Psoas muscle (tissue), 8 donors: ENCODE data around the gene SH3GL2. TPM values are rescaled to one million over a fixed set of nuclear protein-coding genes. Genes with fewer than 3 reads are reported as not detected.

Experiments
- ATAC-seq, 4 donors: fragments of 200-7000 bp; cut with Tn5 transposase; one replicate each; pipeline ENCODE4 v1.9.1; 2020; ENCODE audit warnings: moderate library complexity in 3 of 4, mild to moderate bottlenecking in 2 of 4
- DNase-seq, 2 donors: peaks; one replicate each; pipeline ENCODE4 v3.0.0-alpha.2; 2020
- H3K27ac ChIP-seq: fragments of 200-600 bp; one replicate; pipeline ENCODE4 v1.8.0; 2022
- H3K27me3 ChIP-seq, 3 donors: fragments of 200-600 bp in 1 of 3; one replicate each; pipeline versions ENCODE4 v1.6.1 to v1.8.0; 2013 to 2022; ENCODE audit warnings: low read length in 2 of 3, mild to moderate bottlenecking in 2 of 3, moderate library complexity in 1 of 3; ENCODE audit not compliant: insufficient read depth in 3 of 3
- H3K36me3 ChIP-seq, 2 donors: fragments of 200-600 bp in 1 of 2; one replicate each; pipeline versions ENCODE4 v1.6.1 to v1.8.0; 2013 to 2022; ENCODE audit warnings: low read depth in 1 of 2, mild to moderate bottlenecking in 1 of 2, moderate library complexity in 1 of 2; ENCODE audit not compliant: insufficient read depth in 1 of 2
- H3K4me1 ChIP-seq: fragments of 200-600 bp; one replicate; pipeline ENCODE4 v1.8.0; 2022
- H3K4me3 ChIP-seq: fragments of 200-600 bp; one replicate; pipeline ENCODE4 v1.8.0; 2022; ENCODE audit warnings: mild to moderate bottlenecking
- H3K9me3 ChIP-seq: fragments of 200-600 bp; one replicate; pipeline ENCODE4 v1.8.0; 2022
- WGBS, 3 donors: extraction: QIAGEN DNeasy Blood & Tissue Kit; methylation state at CpG; one replicate each; pipeline versions ENCODE4 v1.1.6 to v1.1.7; 2013; 5-methylcytosine and 5-hydroxymethylcytosine counted together
- intact Hi-C, 2 donors: fragments of 100-400 bp; cut with DNase I; formaldehyde crosslinking; loops; one replicate each; pipeline versions ENCODE4 v1.11.0 to v1.14.2; 2022
- polyA plus RNA-seq, 3 donors: library from polyadenylated mRNA; stranded (reverse); fragments of 200-250 nt; gene quantifications; one replicate each; pipeline ENCODE4 v1.2.3, GENCODE V29; 2013
- total RNA-seq, 4 donors: library from RNA; stranded (reverse); fragmentation: NEBNext Ultra II Directional in 2 of 4; extraction: Animal tissue kit (Norgen Biotek cat#: 25700) in 2 of 4; gene quantifications; one replicate each; pipeline versions ENCODE4 v1.2.1 to v1.2.4, GENCODE V29; 2021 to 2023
- TF ChIP-seq, protein P1 (sequence below): fragments of 200-600 bp; IDR thresholded peaks from one replicate; pipeline ENCODE4 v1.8.0; 2022; ENCODE audit warnings: antibody characterized with exemption
- donor health status: healthy with polysubstance abuse.
- donor health status: DM: no; HTN: no; CAD: no; lungs with moderate emphysema.
- donor health status: Bipolar disorder and iron deficiency.
- donor health status: healthy.
- donor health status: DM: yes; HTN: yes; CAD: no.
- donor health status: DM: no; HTN: no; CAD: no.
- donor health status: DM: no; HTN: no; CAD: no.
- donor health status: DM: yes; HTN: yes; CAD: no.

The SH3GL2 gene
- total and polyA plus RNA-seq, 7 donors: 0.08 TPM; not detected in 6

DNA sequence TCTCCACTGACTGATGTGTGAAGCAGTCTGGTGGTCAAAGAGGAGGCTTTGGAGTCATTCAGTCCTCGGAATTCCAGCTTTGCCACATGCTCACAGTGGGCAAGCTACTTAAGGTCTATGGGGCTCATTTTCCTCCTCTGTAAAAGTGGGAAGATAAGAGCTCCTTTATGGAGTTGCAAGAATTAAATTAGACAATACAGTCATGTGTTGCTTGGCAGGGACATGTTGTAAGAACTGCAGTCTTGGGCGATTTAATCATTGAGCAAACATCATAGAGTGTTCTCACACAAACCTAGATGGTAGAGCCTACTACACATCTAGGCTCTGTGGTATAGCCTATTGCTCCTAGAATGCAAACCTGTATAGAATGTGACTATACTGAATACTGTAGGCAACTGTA, 253.9 kb downstream of the SH3GL2 start:
- 45 to 47% (median 46%) methylated on average over 2 of the region's 2 CpGs for WGBS, 3 donors
- intact Hi-C loops: no loop called here
- no peak for ATAC-seq
- no peaks in the 10 kb centered on the region for H3K27me3 ChIP-seq
- no peak for DNase-seq
- no peaks in the 10 kb centered on the region for H3K36me3 ChIP-seq
- H3K4me3 ChIP-seq: no peak overlapping the region
- H3K4me1 ChIP-seq: no peaks in the 10 kb centered on the region
- no peaks in the 10 kb centered on the region for H3K9me3 ChIP-seq
- TF ChIP-seq, protein P1, sequence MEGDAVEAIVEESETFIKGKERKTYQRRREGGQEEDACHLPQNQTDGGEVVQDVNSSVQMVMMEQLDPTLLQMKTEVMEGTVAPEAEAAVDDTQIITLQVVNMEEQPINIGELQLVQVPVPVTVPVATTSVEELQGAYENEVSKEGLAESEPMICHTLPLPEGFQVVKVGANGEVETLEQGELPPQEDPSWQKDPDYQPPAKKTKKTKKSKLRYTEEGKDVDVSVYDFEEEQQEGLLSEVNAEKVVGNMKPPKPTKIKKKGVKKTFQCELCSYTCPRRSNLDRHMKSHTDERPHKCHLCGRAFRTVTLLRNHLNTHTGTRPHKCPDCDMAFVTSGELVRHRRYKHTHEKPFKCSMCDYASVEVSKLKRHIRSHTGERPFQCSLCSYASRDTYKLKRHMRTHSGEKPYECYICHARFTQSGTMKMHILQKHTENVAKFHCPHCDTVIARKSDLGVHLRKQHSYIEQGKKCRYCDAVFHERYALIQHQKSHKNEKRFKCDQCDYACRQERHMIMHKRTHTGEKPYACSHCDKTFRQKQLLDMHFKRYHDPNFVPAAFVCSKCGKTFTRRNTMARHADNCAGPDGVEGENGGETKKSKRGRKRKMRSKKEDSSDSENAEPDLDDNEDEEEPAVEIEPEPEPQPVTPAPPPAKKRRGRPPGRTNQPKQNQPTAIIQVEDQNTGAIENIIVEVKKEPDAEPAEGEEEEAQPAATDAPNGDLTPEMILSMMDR: no peak
- no peak overlapping the region for H3K27ac ChIP-seq

DNA sequence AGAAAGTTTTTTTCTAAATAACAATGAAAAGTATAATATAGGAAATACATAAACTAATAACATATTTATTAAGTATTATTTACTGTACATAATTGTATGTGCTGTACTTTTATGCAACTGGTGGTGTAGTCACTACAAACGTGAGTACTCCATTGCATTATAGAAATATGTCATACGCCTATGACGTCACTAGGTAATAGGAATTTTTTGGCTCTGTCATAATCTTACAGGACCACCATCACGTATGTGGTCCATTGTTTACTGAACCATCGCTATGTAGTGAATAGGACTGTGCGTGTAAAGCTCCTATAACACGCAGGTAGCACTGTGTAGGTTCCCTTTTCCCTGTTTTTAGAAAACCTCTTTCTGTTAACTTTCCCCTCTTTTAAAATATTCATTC, 255.0 kb downstream of the SH3GL2 start:
- Histone ChIP-seq H3K9me3 (no peaks in the 10 kb centered on the region), H3K27ac (no peak overlapping the region), H3K36me3 (no peaks in the 10 kb centered on the region), H3K4me1 (no peaks in the 10 kb centered on the region), H3K4me3 (no peak overlapping the region), H3K27me3 (no peaks in the 10 kb centered on the region)
- intact Hi-C loops: loop anchor here in 1 of 2 donors (2.0 kb wide), 1 partner anchor 65 kb away; no protein-coding TSS in a partner anchor
- TF ChIP-seq, protein P1: no peak
- ATAC-seq (no peak), DNase-seq (no peak)
- 89 to 92% (median 89%) methylated on average over 7 of the region's 7 CpGs for WGBS, 3 donors

DNA sequence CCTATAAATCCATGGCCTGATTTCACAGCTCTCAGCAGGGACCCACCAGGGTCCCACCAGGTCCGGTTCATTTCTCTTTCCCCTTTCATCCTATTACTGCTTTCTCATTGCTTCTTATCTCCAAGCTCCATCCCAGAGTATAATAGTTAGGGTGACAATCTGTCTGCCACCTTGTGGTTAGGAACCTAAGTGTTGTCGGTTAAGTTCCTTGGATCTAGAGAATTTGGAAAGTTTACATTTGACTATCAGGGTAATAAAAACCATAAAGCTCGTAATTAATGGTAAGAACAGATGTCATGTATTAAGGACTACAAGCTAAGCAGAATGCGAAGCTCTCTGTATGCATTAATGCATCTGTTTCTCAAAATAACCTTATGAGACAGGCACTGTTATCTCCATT, 259.1 kb downstream of the SH3GL2 start:
- intact Hi-C loops: no loop called here
- TF ChIP-seq, protein P1: no peak
- Histone ChIP-seq H3K27me3 (no peaks in the 10 kb centered on the region), H3K4me3 (no peak overlapping the region), H3K4me1 (no peaks in the 10 kb centered on the region), H3K9me3 (no peaks in the 10 kb centered on the region), H3K27ac (no peak overlapping the region), H3K36me3 (no peaks in the 10 kb centered on the region)
- no peak for DNase-seq
- ATAC-seq: no peak
- WGBS, 3 donors: 73 to 81% (median 75%) methylated on average over 4 of the region's 4 CpGs

DNA sequence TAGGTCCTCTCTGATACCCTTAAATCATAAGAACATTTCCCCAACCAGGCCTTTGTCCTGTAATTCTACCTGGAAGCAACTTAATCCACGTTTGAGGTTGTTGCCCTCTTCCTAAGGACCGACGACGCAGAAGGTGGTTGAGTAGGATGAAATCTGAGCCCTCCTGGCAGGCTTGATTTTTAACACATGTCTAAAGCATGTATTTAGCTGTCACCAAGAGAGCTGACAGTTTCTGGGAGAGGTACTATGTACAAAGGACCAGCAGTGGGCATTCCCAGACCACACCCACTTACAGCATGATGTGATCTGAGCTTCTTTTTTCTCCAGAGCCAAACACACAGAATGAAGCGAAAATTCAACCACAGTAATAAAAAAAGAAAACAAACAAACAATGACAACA, 260.9 kb downstream of the SH3GL2 start:
- intact Hi-C loops: no loop called here
- Histone ChIP-seq H3K27ac (no peak overlapping the region), H3K27me3 (no peaks in the 10 kb centered on the region), H3K4me1 (no peaks in the 10 kb centered on the region), H3K9me3 (no peaks in the 10 kb centered on the region), H3K4me3 (no peak overlapping the region), H3K36me3 (no peaks in the 10 kb centered on the region)
- peak in 3 of 4 donors; percentile 48 to 69 (median 57) for ATAC-seq
- DNase-seq: no peak
- TF ChIP-seq, protein P1: no peak
- 29 to 45% (median 29%) methylated on average over 5 of the region's 5 CpGs for WGBS, 3 donors

DNA sequence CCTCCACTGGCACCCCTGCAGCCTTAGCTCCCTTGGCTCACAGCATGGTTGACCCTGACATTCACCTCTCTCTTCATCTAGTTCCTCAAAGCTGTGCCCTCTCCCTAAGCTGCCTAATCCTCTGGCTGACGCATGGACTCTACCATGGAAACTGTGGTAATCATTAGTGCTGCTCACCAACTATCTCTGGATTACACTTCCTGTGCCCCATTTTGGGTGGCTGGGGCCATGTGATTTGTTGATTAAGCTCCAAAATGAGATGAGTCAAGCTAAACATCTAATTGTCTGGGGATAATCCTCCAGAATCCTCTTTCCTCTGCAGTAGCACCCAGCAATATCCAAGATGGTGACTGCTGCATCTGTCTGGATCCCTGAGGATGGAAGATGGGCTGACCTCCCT, 264.4 kb downstream of the SH3GL2 start:
- intact Hi-C loops: no loop called here
- TF ChIP-seq, protein P1: no peak
- no peaks in the 10 kb centered on the region for H3K27me3 ChIP-seq
- WGBS, 3 donors: 84 to 95% (median 93%) methylated on average over 1 of the region's 1 CpG
- H3K27ac ChIP-seq: no peak overlapping the region
- H3K9me3 ChIP-seq: no peaks in the 10 kb centered on the region
- H3K36me3 ChIP-seq: no peaks in the 10 kb centered on the region
- no peak overlapping the region for H3K4me3 ChIP-seq
- DNase-seq: no peak
- ATAC-seq: no peak
- H3K4me1 ChIP-seq: no peaks in the 10 kb centered on the region
